GM19468 (cell line): Measurements from ENCODE around the gene OTP.

Source experiments
- ATAC-seq: cut with Tn5 transposase; IDR thresholded peaks from one replicate; pipeline ENCODE4 v1.9.1; 2021; ENCODE audit warnings: mild to moderate bottlenecking, moderate library complexity, moderate number of reproducible peaks; ENCODE audit not compliant: unreplicated experiment; ENCODE audit errors: extremely low read depth

Gene OTP

GRCh38 chr5:77637998-77638762 is at the start of gene OTP:
Gene OTP, minus strand, starts transcription at chr5:77638713. Its CDS starts 164 bp downstream, at chr5:77638549.
- ATAC-seq: no peak

GRCh38 chr5:77683171-77683732 is 44.7 kb upstream of the OTP start:
- ATAC-seq: no peak

GRCh38 chr5:77670526-77670925 is 32.0 kb upstream of the OTP start:
- no peak for ATAC-seq

GRCh38 chr5:77669677-77670076 is 31.2 kb upstream of the OTP start:
- ATAC-seq: no peak

- ATAC-seq: no peak
Measured at GRCh38 chr5:77663090-77663863, 24.8 kb upstream of the OTP start.

GRCh38 chr5:77662635-77663034 is 24.1 kb upstream of the OTP start:
- ATAC-seq: no peak

GRCh38 chr5:77658662-77659061 is 20.1 kb upstream of the OTP start:
- no peak for ATAC-seq

GRCh38 chr5:77651343-77651742 is 12.8 kb upstream of the OTP start:
- ATAC-seq: no peak

- ATAC-seq: no peak
Measured at GRCh38 chr5:77650686-77651085, 12.2 kb upstream of the OTP start.

- ATAC-seq: no peak
Measured at GRCh38 chr5:77649776-77650175, 11.3 kb upstream of the OTP start.

- ATAC-seq: no peak
Measured at GRCh38 chr5:77645995-77646639, 7.6 kb upstream of the OTP start.

- ATAC-seq: no peak
Measured at GRCh38 chr5:77645158-77645994, 6.9 kb upstream of the OTP start.

GRCh38 chr5:77644371-77645157 is 6.1 kb upstream of the OTP start:
- no peak for ATAC-seq

GRCh38 chr5:77643654-77644370 is 5.3 kb upstream of the OTP start:
- no peak for ATAC-seq

- no peak for ATAC-seq
Measured at GRCh38 chr5:77642738-77643653, 4.5 kb upstream of the OTP start.

- no peak for ATAC-seq
Measured at GRCh38 chr5:77641963-77642737, 3.6 kb upstream of the OTP start.
